A549 treated with ZK216348 at 1 μM for 4 hours (cell line): Measurements from ENCODE around the gene OPN3. TPM values are rescaled to one million over a fixed set of nuclear protein-coding genes. Genes with fewer than 3 reads are reported as not detected.

Source experiments
- total RNA-seq: library from RNA; stranded (reverse); fragments of 200-300 nt; extraction: Qiagen RNA extraction; gene quantifications from 5 replicates; pipeline ENCODE4 v1.2.3, GENCODE V29; 2022; ENCODE audit warnings: low read depth

OPN3 gene, protein sequence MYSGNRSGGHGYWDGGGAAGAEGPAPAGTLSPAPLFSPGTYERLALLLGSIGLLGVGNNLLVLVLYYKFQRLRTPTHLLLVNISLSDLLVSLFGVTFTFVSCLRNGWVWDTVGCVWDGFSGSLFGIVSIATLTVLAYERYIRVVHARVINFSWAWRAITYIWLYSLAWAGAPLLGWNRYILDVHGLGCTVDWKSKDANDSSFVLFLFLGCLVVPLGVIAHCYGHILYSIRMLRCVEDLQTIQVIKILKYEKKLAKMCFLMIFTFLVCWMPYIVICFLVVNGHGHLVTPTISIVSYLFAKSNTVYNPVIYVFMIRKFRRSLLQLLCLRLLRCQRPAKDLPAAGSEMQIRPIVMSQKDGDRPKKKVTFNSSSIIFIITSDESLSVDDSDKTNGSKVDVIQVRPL
- total RNA-seq, result 48.1 to 67.7 TPM (median 65.5 TPM) in 5 replicates

DNA sequence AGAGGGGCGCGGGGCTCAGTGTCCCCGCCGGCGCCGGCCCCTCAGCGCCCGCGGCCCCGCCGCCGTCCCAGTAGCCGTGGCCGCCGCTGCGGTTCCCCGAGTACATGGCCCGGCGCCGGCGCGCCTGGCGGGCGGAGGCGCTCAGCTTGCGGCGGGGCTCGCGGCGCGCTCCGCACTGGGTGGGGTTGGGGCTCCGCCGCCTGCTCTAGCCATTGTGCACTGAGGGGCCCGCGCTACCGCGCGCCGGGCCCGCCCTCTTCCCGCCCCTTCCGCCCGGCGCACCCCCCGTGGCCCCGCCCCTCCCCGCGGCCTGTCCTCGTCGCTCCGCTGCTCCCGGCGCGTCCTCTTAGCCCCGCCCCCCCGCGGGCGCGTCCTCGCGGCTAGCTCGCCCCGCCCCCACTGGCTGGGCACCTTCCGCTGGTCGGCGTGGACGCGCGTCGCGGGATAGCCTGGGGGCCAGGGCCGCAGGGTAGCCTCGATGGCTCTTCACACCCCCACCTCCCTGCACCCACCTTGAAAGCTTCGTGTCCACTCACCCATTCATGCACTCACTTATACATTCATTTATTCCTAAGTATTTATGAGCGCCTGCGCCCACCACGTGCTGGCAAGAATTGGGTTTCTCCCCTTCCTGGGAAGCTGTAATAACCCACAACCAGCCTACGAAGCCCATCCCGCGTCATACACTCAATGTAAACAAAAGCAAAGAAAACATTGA is at the start of gene OPN3, which contains the start of gene CHML:
Gene OPN3, minus strand, starts transcription at position 221 of the 718 bp plus-strand sequence. Its CDS starts 115 bp downstream, at position 106.
Gene CHML, minus strand, starts transcription at position 221 of the 718 bp plus-strand sequence. CDS start 4,603 bp downstream, outside the sequence.

DNA sequence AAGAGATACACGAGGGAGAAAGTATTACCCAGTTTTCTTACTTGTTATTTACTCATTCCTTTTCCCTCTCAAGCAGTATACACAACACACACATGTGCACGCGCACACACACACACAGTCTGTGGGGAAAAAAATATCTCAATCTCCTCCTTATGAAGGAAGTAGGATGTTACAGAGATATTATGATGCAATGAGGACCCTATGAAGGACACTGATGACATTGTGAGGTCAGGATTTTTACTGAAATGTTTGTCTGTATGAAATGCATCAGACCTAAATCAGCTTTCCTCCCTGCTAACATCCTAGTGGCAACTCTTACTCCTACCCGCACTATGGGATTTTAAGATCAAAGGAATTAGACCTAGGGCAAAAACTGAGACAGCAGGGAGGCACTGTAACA is 11.8 kb upstream of the OPN3 start, which contains the start of gene WDR64:
Gene WDR64, plus strand, starts transcription at position 270 of the 400 bp plus-strand sequence. CDS start 204 bp downstream, outside the sequence.

Other genes with a start within 250 kb of the OPN3 start
- 83.2 to 100.0 TPM (median 88.9 TPM) in 5 replicates for gene FH, start 120.6 kb downstream of the OPN3 start, total RNA-seq
- gene KMO, start 108.0 kb downstream of the OPN3 start, total RNA-seq, result 0.46 to 2.0 TPM (median 1.5 TPM) in 5 replicates
- 4.8 to 10.1 TPM (median 8.2 TPM) in 5 replicates for gene CHML, start within 50 bp of the OPN3 start, total RNA-seq
- not detected in 5 replicates for gene WDR64, start 11.9 kb upstream of the OPN3 start, total RNA-seq
- 21.6 to 28.6 TPM (median 24.7 TPM) in 5 replicates for gene EXO1, start 207.8 kb upstream of the OPN3 start, total RNA-seq